ENCODE data around the gene PRR36.
A peak's percentile ranks its signal among the peaks of the same experiment; 100 is the strongest.

Gene PRR36

GRCh38 chr19:7863971-7864689 lies 10.1 kb downstream of the PRR36 start:
- Histone ChIP-seq H2BK12ac (ENCODE audit: low read length) (no peak overlapping the region), H3K4me3 (ENCODE audit: low read depth, low read length) (no peak overlapping the region), H4K8ac (ENCODE audit: low read depth, low read length) (no peak overlapping the region), H3K36me3 (ENCODE audit: control insufficient read depth in 1 of 2, insufficient read depth in 2 of 2, low read length in 2 of 2) (no peaks in the 10 kb centered on the region), H3K9ac (ENCODE audit: low read length) (no peak overlapping the region), H3K23ac (ENCODE audit: low read length) (no peak overlapping the region), H3K4ac (ENCODE audit: low read depth, low read length) (no peak overlapping the region), H2AFZ (ENCODE audit: insufficient read depth, low read length, poor library complexity) (no peak overlapping the region), H3K79me1 (ENCODE audit: low read length) (no peaks in the 10 kb centered on the region), H2BK120ac (ENCODE audit: insufficient read depth, low read length, poor library complexity) (no peak overlapping the region), H2AK5ac (ENCODE audit: low read length) (no peak overlapping the region), H3K18ac (ENCODE audit: low read length) (no peak overlapping the region), H3K79me2 (ENCODE audit: control insufficient read depth, insufficient read depth, low read length, poor library complexity) (no peaks in the 10 kb centered on the region), H4K12ac (ENCODE audit: low read depth, low read length) (no peak overlapping the region), H4K91ac (ENCODE audit: low read depth, low read length) (no peak overlapping the region), H3K27me3 (ENCODE audit: insufficient read depth, low read length) (peaks cover 27% of the 10 kb centered on the region), H3K4me1 (ENCODE audit: control insufficient read depth in 1 of 2, insufficient read depth in 2 of 2, low read length in 2 of 2) (peaks cover 5 to 19% of the 10 kb centered on the region in 2 experiments), H2BK5ac (ENCODE audit: low read depth, low read length, poor library complexity) (no peak overlapping the region), H3K9me3 (ENCODE audit: insufficient read depth, low read depth, low read length) (peaks cover 7% of the 10 kb centered on the region), H3K14ac (ENCODE audit: low read length) (no peak overlapping the region), H3K27ac (ENCODE audit: low read depth, low read length) (no peak overlapping the region), H3K4me2 (ENCODE audit: low read length) (no peak overlapping the region)
- DNase-seq: no peak
- WGBS (ENCODE audit: extremely low coverage, insufficient coverage, insufficient read length): no CpG with 5 or more reads among the region's 21 CpGs

- no peaks in the 10 kb centered on the region for H3K79me1 ChIP-seq (ENCODE audit: low read length)
- H3K4me3 ChIP-seq (ENCODE audit: low read depth, low read length): peak overlapping the region; percentile 47
- H3K79me2 ChIP-seq (ENCODE audit: control insufficient read depth, insufficient read depth, low read length, poor library complexity): no peaks in the 10 kb centered on the region
- H3K27ac ChIP-seq (ENCODE audit: low read depth, low read length): no peak overlapping the region
- no peak overlapping the region for H4K12ac ChIP-seq (ENCODE audit: low read depth, low read length)
- H2BK120ac ChIP-seq (ENCODE audit: insufficient read depth, low read length, poor library complexity): no peak overlapping the region
- no peak overlapping the region for H3K23ac ChIP-seq (ENCODE audit: low read length)
- peaks cover 27% of the 10 kb centered on the region for H3K27me3 ChIP-seq (ENCODE audit: insufficient read depth, low read length)
- no peak overlapping the region for H4K91ac ChIP-seq (ENCODE audit: low read depth, low read length)
- no peak overlapping the region for H3K9ac ChIP-seq (ENCODE audit: low read length)
- no peak overlapping the region for H4K8ac ChIP-seq (ENCODE audit: low read depth, low read length)
- peak overlapping the region; percentile 37 for H3K4me2 ChIP-seq (ENCODE audit: low read length)
- H2AFZ ChIP-seq (ENCODE audit: insufficient read depth, low read length, poor library complexity): no peak overlapping the region
- DNase-seq: no peak
- H3K9me3 ChIP-seq (ENCODE audit: insufficient read depth, low read depth, low read length): peaks cover 7% of the 10 kb centered on the region
- H3K4ac ChIP-seq (ENCODE audit: low read depth, low read length): no peak overlapping the region
- no peak overlapping the region for H2AK5ac ChIP-seq (ENCODE audit: low read length)
- WGBS (ENCODE audit: extremely low coverage, insufficient coverage, insufficient read length): no CpG with 5 or more reads among the region's 83 CpGs
- no peak overlapping the region for H2BK5ac ChIP-seq (ENCODE audit: low read depth, low read length, poor library complexity)
- H3K14ac ChIP-seq (ENCODE audit: low read length): no peak overlapping the region
- H3K4me1 ChIP-seq (ENCODE audit: control insufficient read depth in 1 of 2, insufficient read depth in 2 of 2, low read length in 2 of 2): peaks cover 0 to 12% of the 10 kb centered on the region in 2 experiments
- H2BK12ac ChIP-seq (ENCODE audit: low read length): no peak overlapping the region
- no peaks in the 10 kb centered on the region for H3K36me3 ChIP-seq (ENCODE audit: control insufficient read depth in 1 of 2, insufficient read depth in 2 of 2, low read length in 2 of 2)
- H3K18ac ChIP-seq (ENCODE audit: low read length): no peak overlapping the region
Observed at GRCh38 chr19:7863157-7863970, 10.8 kb downstream of the PRR36 start.

GRCh38 chr19:7862413-7862951 lies 11.7 kb downstream of the PRR36 start:
- Histone ChIP-seq H2BK5ac (ENCODE audit: low read depth, low read length, poor library complexity) (no peak overlapping the region), H2AK5ac (ENCODE audit: low read length) (no peak overlapping the region), H2BK120ac (ENCODE audit: insufficient read depth, low read length, poor library complexity) (no peak overlapping the region), H3K27me3 (ENCODE audit: insufficient read depth, low read length) (peaks cover 27% of the 10 kb centered on the region), H2AFZ (ENCODE audit: insufficient read depth, low read length, poor library complexity) (no peak overlapping the region), H3K27ac (ENCODE audit: low read depth, low read length) (no peak overlapping the region), H3K9ac (ENCODE audit: low read length) (no peak overlapping the region), H3K23ac (ENCODE audit: low read length) (no peak overlapping the region), H3K79me1 (ENCODE audit: low read length) (no peaks in the 10 kb centered on the region), H3K36me3 (ENCODE audit: control insufficient read depth in 1 of 2, insufficient read depth in 2 of 2, low read length in 2 of 2) (no peaks in the 10 kb centered on the region), H4K91ac (ENCODE audit: low read depth, low read length) (no peak overlapping the region), H3K4me2 (ENCODE audit: low read length) (peak overlapping the region; percentile 54), H3K4me3 (ENCODE audit: low read depth, low read length) (peak overlapping the region; percentile 25), H4K12ac (ENCODE audit: low read depth, low read length) (no peak overlapping the region), H3K4me1 (ENCODE audit: control insufficient read depth in 1 of 2, insufficient read depth in 2 of 2, low read length in 2 of 2) (peaks cover 0 to 13% of the 10 kb centered on the region in 2 experiments), H3K14ac (ENCODE audit: low read length) (no peak overlapping the region), H3K4ac (ENCODE audit: low read depth, low read length) (no peak overlapping the region), H2BK12ac (ENCODE audit: low read length) (no peak overlapping the region), H3K79me2 (ENCODE audit: control insufficient read depth, insufficient read depth, low read length, poor library complexity) (no peaks in the 10 kb centered on the region), H4K8ac (ENCODE audit: low read depth, low read length) (no peak overlapping the region), H3K9me3 (ENCODE audit: insufficient read depth, low read depth, low read length) (peaks cover 7% of the 10 kb centered on the region), H3K18ac (ENCODE audit: low read length) (no peak overlapping the region)
- no CpG with 5 or more reads among the region's 67 CpGs for WGBS (ENCODE audit: extremely low coverage, insufficient coverage, insufficient read length)
- peak; percentile 31 to 46 for DNase-seq

GRCh38 chr19:7861619-7862412 lies 12.4 kb downstream of the PRR36 start:
- H3K27me3 ChIP-seq (ENCODE audit: insufficient read depth, low read length): peaks cover 27% of the 10 kb centered on the region
- H2AFZ ChIP-seq (ENCODE audit: insufficient read depth, low read length, poor library complexity): no peak overlapping the region
- no peak overlapping the region for H4K12ac ChIP-seq (ENCODE audit: low read depth, low read length)
- no peak for DNase-seq
- no peak overlapping the region for H3K23ac ChIP-seq (ENCODE audit: low read length)
- H2BK120ac ChIP-seq (ENCODE audit: insufficient read depth, low read length, poor library complexity): no peak overlapping the region
- no CpG with 5 or more reads among the region's 63 CpGs for WGBS (ENCODE audit: extremely low coverage, insufficient coverage, insufficient read length)
- peaks cover 0 to 13% of the 10 kb centered on the region in 2 experiments for H3K4me1 ChIP-seq (ENCODE audit: control insufficient read depth in 1 of 2, insufficient read depth in 2 of 2, low read length in 2 of 2)
- H2BK5ac ChIP-seq (ENCODE audit: low read depth, low read length, poor library complexity): no peak overlapping the region
- H3K4ac ChIP-seq (ENCODE audit: low read depth, low read length): no peak overlapping the region
- no peaks in the 10 kb centered on the region for H3K79me2 ChIP-seq (ENCODE audit: control insufficient read depth, insufficient read depth, low read length, poor library complexity)
- H2BK12ac ChIP-seq (ENCODE audit: low read length): no peak overlapping the region
- no peak overlapping the region for H3K14ac ChIP-seq (ENCODE audit: low read length)
- H3K27ac ChIP-seq (ENCODE audit: low read depth, low read length): no peak overlapping the region
- peak overlapping the region; percentile 25 for H3K4me3 ChIP-seq (ENCODE audit: low read depth, low read length)
- H3K18ac ChIP-seq (ENCODE audit: low read length): no peak overlapping the region
- H3K9ac ChIP-seq (ENCODE audit: low read length): no peak overlapping the region
- H3K4me2 ChIP-seq (ENCODE audit: low read length): peak overlapping the region; percentile 54
- H3K79me1 ChIP-seq (ENCODE audit: low read length): no peaks in the 10 kb centered on the region
- H2AK5ac ChIP-seq (ENCODE audit: low read length): no peak overlapping the region
- H4K8ac ChIP-seq (ENCODE audit: low read depth, low read length): no peak overlapping the region
- peaks cover 4% of the 10 kb centered on the region for H3K9me3 ChIP-seq (ENCODE audit: insufficient read depth, low read depth, low read length)
- H3K36me3 ChIP-seq (ENCODE audit: control insufficient read depth in 1 of 2, insufficient read depth in 2 of 2, low read length in 2 of 2): no peaks in the 10 kb centered on the region
- no peak overlapping the region for H4K91ac ChIP-seq (ENCODE audit: low read depth, low read length)

Data from trophoblast cell (in vitro differentiated cells and primary cell).